ENCODE results near the gene ZNF566.

GRCh38 chr19:36524617-36525016 lies 35.3 kb upstream of the ZNF566 start:
- no peak for TF ChIP-seq CTCF (IDR thresholded peaks at IDR 0.05)
- TF ChIP-seq EP300 (IDR thresholded peaks at IDR 0.05): no peak
- TF ChIP-seq POLR2A (IDR thresholded peaks at IDR 0.05; ENCODE audit: low read depth): no peak

Measured in esophagus muscularis mucosa (tissue), 4 donors.